GM12874 (cell line): ENCODE measurements around the gene TMEM184A.

Experiments
- TF ChIP-seq, protein P1 (sequence below): IDR thresholded peaks from 2 replicates; pipeline ENCODE4 v1.5.1; 2011; ENCODE audit warnings: low read depth, mild to moderate bottlenecking, control low read depth, low read length, moderate library complexity; ENCODE audit not compliant: insufficient read depth

TMEM184A gene

DNA sequence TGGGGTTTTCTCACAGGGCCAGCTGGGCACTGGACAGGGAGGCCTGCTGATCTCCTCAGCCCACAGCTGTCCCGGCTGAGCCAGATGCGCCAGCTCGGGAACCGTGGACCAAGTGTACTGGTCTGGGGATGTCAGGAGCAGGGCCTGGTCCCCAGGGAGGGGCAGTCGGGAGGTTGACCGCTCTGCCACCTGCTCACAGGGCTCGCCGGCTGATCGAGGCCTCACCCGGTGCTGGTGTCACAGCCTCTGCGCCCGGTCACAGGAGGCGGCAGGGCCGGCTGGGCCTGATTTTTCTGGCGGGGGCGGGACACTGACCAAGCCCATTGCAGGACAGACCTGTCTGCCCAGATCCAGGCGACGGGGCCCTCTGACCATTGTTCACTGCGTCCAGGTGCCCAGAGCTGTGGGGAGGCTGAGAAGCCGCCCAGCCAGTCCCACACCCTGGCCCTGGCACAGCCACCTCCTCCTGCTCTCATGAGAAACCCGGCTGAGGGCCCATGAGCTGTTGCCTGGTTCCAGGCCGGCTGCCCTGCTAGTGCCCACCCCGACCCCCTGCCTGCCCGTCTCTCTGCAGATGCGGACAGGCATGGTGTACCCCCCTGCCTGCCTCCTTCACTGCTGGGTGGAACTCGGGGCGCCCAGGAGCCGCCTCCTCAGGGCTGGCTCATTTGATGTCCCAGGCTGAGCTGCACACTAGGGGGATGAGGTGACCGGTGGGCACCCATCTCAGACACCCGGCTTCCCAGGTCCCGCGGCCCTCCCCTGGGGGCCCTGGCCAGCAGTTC lies 3.0 kb upstream of the TMEM184A start:
- TF ChIP-seq, protein P1, sequence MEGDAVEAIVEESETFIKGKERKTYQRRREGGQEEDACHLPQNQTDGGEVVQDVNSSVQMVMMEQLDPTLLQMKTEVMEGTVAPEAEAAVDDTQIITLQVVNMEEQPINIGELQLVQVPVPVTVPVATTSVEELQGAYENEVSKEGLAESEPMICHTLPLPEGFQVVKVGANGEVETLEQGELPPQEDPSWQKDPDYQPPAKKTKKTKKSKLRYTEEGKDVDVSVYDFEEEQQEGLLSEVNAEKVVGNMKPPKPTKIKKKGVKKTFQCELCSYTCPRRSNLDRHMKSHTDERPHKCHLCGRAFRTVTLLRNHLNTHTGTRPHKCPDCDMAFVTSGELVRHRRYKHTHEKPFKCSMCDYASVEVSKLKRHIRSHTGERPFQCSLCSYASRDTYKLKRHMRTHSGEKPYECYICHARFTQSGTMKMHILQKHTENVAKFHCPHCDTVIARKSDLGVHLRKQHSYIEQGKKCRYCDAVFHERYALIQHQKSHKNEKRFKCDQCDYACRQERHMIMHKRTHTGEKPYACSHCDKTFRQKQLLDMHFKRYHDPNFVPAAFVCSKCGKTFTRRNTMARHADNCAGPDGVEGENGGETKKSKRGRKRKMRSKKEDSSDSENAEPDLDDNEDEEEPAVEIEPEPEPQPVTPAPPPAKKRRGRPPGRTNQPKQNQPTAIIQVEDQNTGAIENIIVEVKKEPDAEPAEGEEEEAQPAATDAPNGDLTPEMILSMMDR = no peak

DNA sequence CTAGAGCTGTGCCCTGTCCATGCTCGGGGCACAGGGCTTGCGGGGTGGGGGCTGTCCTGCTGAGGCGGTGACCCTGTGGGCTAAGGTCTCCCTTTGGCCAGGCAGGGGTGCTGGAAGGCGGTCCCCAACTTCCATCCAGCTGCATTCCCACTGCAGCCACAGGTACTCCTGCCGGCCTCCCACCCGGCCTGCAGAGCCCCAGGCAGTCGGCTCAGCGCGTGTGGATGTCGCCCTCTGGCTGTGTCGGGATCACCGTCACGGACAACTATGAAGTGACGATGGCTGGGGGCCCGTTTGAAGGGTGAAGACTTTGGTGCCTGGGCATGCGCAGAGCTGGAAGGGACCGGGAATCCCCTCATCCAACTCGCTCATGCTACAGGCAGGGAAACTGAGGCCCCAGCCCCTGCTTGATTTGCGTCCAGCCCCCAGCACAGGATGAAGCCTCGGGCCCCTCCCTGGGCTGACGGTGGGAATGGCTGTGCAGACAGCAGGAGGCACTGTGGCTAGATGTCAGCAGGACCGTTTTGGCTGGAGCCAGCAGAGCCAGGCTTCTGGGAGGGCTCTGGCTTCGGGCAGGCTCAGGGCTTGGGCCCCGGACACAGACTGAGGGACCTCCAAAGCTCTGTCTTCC lies 2.3 kb upstream of the TMEM184A start:
- TF ChIP-seq, protein P1 = no peak

DNA sequence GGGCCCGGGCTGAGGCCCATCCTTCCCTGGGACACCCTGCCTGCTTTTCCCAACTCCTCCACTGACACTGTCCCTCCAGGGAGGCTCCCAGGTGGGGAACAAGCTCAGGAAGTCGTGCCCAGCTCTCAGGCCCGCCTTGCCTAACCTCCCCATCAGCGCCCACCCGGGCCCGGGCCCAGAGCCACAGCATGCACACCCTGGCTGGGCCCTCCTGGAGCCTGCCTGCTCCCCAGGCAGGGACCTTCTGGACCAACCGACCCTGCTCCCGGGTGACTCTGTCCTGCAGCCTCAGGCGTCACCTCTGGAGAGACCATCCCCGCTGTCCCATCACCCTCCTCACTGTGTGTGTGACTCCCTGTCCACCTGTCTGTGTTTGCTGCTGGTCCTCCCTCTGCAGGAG lies 1.8 kb upstream of the TMEM184A start:
- TF ChIP-seq, protein P1 = no peak

DNA sequence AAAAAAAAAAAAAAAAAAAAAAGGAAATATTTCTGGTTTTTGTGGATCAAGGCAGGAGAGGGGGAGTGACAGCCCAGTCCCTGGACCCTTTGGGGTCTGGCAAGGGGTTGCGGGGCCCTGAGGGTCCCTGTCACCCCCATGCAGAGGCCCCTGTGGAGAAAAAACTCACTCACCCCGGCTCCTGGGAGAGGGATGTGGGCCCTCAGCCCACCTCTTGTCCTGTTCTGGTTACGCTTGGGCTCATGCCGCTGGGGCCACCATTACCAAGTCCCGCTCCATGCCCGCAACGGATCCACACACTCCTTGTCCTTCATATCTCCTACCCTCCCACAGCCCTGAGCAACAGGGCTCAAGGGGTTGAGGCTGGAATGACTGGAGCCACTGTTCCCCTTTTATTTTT lies 1.0 kb upstream of the TMEM184A start:
- TF ChIP-seq, protein P1 = no peak

DNA sequence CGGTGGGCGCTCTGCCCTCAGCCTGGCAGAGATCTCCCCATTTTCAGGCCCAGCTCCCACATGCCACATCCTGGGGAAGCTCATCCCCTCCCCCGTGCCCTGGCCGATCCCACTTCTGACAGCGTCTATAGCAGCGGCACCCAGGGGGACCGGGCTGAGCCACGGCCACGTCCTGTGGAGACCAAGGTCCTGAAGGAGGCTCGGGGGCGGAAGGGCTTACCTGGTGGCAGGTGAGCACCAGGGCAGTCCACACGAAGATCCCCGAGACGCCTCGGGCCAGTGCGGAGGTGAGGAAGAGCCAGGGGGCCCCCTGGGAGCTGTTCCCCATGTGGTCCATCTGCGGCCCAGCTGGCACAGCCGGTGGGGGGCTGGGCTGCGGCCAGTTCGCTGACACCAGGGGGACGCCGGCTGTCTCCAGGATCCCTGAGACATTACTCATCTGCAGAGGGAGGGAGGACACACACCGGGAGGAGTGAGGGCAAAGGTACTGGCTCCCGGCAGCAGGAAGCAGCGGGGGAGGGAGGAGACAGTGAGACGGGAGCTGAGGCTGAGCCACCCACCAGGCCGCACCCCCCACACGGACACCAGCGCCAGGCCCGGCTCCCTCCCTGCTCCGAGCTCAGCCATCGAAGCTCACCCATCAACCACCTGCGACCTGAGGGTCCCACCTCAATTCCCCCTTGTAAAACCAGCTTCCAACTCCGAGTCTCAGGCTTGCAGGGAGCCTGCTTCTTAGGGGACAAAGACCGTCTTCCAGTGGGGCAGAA lies 776 bp downstream of the TMEM184A start:
- TF ChIP-seq, protein P1 = no peak

DNA sequence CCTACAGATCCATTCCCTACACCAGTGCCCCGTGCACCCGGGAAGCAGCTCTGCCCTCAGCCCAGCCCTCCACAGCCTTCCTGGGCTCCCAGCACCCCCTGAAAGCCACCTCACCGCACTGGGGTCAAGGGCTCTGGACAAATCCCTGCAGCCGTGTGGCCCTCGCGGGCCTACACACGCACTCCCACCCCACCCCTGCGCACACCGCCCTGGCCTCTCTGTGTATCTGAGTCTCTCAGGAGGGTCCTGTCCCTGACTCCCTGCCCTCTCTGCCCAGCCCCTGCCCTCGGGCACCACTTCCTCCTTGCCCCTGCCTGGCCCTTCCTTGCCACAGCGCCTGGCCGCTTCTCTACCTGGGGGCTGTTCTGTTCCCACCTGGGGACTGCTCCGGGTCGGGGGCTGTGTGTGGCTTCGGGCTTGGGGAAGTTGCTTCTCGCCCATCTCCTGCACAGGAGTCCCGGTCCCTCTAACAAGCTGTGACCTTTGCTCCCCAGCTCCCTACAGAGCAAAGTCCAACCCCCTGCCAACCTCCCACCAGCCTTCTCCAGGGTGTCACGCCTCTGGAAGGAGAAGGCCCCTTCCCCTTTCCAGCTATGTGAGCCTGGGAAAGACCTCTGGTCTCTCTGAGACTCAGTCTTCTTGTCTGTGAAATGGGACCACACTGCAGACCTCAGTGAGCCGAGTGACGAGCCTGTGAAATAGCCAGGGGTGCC lies 1.5 kb downstream of the TMEM184A start:
- TF ChIP-seq, protein P1 = no peak
